Measurements from ENCODE around the gene MGMT.

MGMT gene

DNA sequence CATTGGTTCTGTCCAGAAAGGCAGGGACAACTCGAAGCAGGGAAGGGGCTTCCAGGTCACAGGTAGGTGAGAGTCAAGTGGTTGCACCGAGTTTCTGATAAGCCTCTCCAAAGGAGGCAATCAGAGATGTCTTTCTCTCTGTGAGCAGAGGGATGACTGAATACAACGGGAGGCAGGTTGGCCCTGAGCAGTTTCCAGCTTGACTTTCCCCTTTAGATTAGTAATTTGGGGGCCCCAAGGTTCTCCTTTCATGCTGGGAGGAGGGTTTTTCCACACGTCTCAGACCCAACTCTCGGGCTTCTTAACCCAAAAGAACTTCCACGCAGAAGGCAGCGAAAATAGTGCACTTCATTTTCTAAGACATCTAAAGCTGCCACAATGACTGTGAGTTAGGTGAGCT is 189.6 kb downstream of the MGMT start:
- no peak for DNase-seq

DNA sequence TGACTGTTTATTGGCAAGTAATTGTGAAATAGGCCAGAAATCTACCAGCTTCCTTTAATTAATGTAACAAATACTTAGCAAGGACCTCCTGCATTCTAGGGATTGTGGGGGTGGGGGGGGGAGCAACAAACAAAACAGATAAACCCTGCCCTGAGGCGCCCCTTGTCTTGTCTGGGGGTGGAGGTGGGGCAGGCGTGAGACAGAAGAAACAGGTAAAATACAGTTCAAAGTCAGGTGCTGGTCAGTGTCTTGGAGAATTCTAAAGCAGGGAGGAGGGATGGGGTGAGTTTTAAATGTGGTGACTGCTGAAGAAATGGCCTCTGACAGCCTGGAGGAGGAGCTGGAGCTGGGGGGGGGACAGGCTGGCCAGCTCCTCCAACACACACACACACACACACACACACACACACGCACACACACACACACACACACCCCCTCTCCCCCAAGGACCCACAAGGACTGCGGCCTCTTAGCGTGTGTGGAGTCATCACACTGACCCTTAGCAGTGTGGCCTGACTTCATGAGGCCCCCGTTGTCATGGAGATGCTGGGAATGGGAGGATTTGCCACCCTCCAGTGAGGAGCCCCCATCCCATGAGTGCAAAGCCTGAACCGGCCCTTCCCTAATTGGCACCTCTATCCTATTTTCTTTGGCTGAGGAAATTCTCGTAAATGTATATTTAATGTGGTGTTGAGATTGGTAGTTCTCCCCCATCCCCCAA is 190.4 kb downstream of the MGMT start:
- DNase-seq: no peak

GRCh38 chr10:129658376-129659072 is 191.5 kb downstream of the MGMT start:
- no peak for DNase-seq

DNA sequence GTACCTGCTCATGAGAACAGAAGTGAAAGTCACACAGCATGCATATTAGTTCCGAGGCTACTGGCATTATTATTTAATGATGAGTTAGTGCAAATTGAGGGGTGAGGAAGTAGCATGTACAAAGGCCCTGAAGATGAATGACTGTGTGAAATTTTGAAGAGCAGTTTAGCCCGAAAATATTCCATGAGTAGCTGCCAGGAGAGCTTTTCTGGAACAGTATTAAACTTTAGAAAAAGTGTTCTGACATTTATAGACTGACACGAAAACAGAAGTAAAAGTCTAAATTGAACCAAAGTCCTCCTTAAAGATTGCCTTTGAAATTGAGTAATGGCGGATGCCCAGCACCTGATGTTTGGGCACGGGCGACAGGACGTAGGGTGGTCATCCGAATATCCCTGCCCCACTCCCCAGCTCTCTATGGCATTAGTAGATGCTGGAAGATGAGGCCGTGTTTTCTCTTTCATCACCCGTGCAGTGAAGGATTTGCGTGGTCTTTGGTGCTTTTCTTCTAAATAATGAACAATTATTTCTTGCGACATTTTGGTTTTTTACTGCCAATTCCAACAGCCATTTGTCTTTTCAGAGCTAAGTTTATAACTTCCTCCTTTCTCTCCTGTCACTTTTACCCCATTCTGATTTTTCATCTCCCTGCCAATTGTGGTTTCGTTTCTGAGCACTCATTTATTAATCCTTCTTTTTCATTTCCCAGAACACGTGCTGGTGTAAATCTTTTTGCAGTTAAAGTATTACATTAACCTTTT is 192.6 kb downstream of the MGMT start:
- peak in 1 of 4 experiments; percentile 2 for DNase-seq

DNA sequence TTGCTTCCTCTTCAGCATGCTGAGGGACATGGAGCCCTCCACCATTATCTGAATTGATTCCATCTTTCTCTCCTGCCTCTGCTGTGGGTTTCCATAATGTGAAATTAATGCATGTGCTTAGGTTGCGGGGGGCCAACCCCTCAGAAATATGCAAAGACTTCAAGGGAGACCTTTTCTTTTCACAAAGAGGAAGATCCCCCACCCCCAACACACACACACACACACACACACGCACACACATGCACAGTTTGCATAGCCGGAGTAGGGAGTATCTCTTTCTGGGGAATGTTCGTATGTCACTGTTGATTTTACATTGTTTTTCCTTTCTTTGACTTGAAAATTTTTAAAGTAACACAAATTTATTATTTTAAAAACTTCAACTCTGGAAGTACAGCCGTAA is 193.5 kb downstream of the MGMT start:
- DNase-seq: no peak

DNA sequence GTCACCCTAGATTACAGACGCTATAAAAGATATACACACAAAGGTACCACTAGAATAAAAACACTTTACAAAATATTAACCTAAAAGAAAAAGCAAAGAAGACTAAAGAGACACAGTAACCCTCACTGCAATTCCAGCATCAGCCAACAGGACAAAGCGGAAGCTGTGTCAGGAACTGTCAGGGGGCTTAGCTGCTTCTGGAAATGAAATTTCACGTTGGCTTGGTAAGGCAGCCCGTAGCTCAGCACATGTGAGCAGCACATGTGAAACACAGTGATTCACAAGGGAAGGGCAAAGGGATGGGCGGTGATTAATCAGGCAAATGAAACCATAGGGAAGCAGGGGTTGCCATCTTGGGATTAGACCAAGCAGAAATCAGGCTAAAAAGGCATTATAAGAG is 195.4 kb downstream of the MGMT start:
- DNase-seq: no peak

GRCh38 chr10:129670124-129670523 is 203.1 kb downstream of the MGMT start:
- no peak for DNase-seq

DNA sequence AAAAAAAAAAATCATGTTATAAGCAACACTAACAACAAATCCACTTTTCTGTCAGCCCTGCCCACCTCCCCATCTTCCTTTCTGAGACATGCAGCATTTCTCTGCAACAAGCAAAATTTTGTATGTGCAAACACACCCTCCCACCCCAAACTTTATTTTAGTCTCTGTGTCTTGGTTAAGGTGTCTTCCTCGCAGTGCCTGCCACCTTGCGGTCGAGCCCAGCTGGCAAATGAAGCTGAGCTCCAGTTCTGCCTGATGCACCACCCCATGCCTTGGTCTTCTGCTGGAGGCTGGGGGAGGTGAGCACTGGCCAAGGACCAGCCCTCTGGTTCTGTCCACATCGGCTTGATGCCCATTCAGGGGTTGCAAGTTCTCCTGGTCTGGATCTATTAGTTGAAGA is 206.3 kb downstream of the MGMT start:
- no peak for DNase-seq

GRCh38 chr10:129675027-129675769 is 208.2 kb downstream of the MGMT start:
- no peak for DNase-seq

DNA sequence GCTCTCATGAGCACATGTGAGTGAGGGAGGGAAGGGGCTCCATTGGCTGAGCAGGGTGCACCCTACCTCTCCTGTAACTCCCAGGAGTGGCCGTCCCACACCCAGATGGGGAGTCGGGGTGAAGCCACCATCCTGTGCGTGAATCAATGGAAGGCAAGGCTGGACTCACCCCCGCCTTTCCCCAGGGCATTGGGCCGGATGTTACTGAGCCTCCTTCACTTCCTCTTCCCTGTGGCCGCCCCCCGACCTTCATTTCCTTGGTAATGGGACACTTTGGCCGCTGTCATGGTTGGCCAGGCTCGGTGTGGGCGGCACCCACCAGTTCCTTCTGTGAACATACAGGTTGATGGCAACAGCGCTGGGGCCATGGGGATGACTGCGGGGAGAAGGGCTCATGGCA is 209.0 kb downstream of the MGMT start:
- DNase-seq: peak in 2 of 4 experiments; percentile 3 to 16

DNA sequence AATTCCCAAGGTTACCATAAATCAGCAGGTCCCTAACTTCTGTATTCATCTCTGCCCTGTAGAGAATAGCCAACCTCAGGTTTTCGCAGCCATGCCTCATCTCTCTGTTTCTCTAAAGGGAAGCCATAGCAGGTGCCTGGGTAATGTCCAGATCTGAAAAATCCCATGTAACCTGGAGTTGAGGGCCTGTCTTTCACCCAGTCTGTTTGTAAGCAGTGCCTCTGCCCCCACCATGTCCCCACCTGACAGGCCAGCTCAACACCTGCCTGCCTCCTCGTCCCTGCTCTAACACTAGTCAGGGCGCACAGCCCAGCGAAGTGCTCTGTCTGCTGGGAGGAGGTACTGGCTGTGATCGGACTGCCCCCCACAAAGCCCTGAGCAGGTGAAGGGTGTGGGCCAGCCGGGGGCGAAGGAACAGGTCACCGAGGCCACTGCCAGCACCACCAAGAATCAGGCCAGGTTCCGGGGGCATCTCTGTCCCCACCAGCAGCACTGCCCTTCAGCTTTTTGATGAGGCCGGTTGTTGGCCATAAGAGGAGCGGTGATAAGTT is 210.4 kb downstream of the MGMT start:
- no peak for DNase-seq

DNA sequence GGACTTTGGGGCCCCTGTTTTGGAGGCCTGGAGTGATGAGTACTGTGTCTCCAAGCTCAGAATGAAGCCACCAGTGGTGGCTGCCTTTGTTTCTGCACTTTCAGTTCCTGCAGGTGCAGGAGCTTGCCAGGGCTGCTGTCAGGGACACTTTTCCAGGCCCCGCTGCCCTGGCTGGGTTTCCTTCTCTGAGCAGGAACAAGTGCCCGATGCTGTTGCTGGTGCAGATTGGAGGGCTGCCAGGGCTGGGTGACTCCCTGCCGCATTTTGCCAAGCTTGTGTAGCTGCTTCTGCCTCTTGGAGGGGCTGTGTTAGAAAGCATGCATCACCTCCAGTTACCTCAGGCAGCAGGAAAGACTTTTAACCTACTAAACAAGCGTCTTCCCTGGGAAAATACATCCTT is 211.1 kb downstream of the MGMT start:
- no peak for DNase-seq

DNA sequence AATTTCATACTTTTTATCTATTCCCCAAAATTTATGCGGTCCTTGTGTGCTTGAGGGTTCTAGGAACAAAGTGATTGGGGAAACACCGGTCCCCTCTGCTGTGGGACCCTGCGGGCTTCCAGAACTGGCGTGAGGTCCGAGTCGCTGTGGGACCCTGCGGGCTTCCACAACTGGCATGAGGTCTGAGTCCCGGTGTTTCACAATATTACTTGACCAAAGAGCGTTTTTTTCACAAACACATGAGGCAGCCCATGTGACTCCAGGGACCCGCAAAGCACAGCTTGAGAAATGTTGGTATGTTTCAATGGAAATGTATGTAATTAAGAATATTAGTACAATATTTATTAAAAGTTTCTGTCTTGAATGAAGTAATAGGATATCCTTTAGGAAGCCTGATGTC is 212.2 kb downstream of the MGMT start:
- DNase-seq: no peak

- DNase-seq: no peak
Measured at GRCh38 chr10:129680661-129681344, 213.8 kb downstream of the MGMT start.

- DNase-seq: no peak
Measured at GRCh38 chr10:129681856-129682255, 214.8 kb downstream of the MGMT start.

DNA sequence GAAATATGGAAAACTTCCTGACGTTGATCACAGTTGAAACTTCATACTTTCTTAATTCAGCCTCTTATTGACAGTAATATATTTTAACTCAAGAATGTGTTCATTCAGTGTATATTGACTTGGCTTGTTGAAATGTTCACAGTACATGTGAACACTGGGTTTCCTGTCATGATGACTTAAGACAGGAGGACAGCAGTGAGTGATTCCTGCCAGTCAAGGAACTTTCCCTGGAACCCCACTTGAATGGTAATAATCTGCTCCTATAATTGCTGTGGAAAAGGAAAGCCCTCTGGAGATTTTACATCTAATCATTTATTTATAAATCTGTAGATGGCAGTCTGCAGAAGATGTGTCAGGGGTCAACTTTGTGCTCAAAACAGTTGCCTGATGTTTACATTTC is 216.5 kb downstream of the MGMT start:
- DNase-seq: no peak

- DNase-seq: no peak
Measured at GRCh38 chr10:129683920-129684319, 216.9 kb downstream of the MGMT start.

GRCh38 chr10:129685271-129685670 is 218.2 kb downstream of the MGMT start:
- DNase-seq: no peak

DNA sequence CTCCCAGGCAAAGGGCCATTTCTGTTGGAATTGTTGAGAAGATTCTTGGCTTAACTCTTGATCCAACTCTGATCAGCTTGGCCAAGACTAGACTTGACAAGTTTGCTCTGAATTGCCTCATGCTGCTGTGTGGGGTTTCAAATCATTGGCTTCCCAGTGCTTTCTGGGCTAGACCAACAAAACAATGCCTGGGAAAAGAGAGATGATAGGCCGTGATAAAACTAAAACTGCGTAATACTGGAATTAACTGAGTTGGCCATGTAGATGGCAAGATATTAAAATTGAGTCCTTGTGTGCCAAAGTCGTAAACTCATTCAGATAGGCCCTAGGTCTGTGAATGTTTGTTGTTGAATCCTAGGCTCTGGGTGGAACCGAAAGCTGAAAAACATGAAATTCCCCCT is 222.6 kb downstream of the MGMT start:
- no peak for DNase-seq

DNA sequence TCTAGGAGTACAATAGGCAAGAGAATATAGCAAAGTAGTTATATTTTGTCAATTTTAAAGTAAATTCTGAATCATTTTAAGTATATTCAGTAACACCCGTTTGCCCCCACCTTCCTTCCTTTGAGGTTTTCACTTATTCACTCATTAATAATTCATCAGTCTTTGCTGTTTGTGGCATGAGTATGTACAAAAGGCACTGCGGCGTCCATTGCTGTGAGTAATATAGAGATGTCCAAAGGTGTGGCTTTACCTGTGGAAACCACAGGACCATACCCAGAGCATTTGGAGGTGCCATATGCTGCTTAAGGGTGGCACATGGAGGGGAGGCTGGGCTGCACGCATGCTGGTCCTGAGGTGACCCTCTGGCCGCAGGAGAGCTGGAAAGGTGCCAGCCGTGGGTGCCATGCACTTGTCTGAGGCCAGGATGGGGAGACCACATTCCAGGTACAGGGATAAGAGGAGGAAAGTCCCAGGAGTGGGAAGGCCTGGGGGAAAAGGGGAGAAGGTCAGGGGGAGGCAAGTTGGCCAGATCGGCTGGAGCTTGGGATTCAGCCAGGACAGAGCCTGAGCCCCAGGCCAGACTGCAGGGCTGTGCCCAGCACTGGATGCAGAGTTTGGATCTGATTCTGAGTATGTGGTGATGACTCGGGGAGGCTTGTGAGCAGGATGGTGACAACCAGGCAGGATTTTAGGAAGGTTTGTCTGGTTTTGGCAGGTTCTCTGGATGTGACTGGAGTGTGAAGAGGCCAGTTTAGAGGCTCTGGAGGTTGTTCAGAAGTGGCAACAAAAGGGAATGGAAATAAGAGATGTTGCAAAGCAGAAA is 223.4 kb downstream of the MGMT start:
- no peak for DNase-seq

- no peak for DNase-seq
Measured at GRCh38 chr10:129692695-129693094, 225.7 kb downstream of the MGMT start.
